GM12874 (cell line): Measurements from ENCODE around the gene TLK2.

Experiments
- TF ChIP-seq, protein P1 (sequence below): IDR thresholded peaks from 2 replicates; pipeline ENCODE4 v1.5.1; 2011; ENCODE audit warnings: low read depth, mild to moderate bottlenecking, control low read depth, low read length, moderate library complexity; ENCODE audit not compliant: insufficient read depth

TLK2 gene

DNA sequence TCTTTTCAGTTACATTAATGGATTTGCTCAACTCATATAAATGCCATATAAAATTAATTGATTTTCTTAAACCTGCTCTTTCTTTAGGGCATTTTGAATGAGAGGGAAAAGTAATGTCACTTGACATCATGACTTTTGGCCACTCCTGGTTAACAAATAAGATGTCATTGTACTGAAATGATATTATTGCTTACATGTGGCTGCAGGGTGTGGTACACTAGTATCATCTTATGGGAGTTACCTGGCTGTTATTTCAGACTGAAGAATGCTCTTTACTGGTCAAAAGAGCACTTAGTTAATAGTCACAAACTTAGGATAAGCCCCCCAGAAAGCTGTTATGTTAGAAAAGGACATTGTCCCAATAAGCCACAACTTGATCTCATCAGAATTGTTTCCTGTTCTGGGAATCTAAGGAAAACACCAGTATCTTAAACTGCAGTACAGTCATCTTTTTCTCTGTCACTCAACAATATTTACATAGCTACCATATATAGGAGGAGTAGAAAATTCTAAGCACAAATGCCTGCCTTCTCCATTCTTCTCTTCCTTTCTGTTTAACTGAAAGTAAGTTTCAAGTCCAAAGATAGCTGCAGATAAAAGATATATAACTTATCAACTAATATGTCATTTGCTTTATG, 95.0 kb downstream of the TLK2 start:
- TF ChIP-seq, protein P1, sequence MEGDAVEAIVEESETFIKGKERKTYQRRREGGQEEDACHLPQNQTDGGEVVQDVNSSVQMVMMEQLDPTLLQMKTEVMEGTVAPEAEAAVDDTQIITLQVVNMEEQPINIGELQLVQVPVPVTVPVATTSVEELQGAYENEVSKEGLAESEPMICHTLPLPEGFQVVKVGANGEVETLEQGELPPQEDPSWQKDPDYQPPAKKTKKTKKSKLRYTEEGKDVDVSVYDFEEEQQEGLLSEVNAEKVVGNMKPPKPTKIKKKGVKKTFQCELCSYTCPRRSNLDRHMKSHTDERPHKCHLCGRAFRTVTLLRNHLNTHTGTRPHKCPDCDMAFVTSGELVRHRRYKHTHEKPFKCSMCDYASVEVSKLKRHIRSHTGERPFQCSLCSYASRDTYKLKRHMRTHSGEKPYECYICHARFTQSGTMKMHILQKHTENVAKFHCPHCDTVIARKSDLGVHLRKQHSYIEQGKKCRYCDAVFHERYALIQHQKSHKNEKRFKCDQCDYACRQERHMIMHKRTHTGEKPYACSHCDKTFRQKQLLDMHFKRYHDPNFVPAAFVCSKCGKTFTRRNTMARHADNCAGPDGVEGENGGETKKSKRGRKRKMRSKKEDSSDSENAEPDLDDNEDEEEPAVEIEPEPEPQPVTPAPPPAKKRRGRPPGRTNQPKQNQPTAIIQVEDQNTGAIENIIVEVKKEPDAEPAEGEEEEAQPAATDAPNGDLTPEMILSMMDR: no peak

DNA sequence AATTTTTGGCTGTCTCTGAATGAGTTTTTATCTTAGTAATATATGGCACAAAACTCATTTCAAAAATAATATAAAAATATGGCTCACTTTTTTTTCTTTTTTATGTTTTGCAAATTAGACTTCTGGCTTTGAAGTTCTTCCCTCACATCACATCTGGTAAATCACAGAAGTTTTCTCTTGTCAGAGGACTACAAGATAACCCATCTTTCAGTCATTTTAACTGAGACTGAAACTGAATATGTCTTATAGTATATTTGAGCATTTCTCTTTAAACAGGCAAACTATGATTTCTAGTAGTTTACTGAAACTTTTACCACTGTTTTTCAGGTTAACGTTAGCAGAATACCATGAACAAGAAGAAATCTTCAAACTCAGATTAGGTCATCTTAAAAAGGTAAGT, 97.8 kb downstream of the TLK2 start:
- TF ChIP-seq, protein P1: no peak

DNA sequence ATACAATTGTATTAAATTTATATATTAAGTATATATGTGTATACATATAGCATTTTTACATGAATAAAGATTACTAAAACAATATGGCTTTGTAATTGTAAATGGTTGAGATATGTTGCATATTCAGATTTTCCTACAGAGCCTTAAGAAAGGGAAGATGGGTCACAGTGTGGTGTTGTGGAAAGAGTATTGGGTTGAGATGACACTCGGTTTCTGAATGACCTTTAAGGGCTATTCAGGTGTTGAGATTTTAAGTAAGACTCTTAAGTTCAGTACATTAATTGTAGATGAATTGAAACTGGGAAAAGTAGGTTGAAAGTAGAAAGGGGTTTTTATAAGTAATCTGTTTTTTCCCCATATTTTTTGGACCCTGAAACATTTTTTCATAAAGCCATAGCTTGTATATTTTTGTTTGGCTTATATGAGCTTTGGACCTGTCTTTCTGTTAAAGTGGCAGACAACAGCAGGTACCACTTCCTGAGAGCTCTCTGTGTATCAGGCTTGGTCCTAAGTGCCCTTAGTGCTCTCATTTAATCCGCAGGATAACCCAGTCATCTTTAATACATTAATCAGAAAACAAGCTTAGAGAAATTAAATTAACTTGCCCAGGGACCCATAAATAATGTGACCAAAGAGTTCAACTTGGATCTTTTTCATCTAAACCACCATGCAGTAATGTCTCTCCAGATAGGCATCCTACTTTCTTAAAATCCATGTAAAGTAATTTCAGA, 100.3 kb downstream of the TLK2 start:
- TF ChIP-seq, protein P1: no peak

DNA sequence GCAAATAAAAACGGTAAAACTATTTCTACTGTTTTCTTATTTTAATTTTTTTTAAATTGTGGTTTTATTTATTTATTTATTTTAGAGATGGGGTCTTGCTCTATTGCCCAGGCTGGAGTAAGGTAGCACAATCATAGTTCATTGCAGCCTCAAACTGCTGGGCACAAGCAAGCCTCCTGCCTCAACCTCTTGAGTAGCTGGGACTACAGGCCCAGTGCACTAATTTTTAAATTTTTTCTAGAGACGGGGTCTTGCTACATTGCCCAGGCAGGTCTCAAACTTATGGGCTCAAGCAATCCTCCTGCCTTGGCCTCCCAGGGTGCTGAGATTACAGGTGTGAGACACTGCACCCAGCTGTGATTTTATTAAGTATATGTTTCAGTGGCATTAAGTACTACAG, 102.3 kb downstream of the TLK2 start:
- TF ChIP-seq, protein P1: no peak

DNA sequence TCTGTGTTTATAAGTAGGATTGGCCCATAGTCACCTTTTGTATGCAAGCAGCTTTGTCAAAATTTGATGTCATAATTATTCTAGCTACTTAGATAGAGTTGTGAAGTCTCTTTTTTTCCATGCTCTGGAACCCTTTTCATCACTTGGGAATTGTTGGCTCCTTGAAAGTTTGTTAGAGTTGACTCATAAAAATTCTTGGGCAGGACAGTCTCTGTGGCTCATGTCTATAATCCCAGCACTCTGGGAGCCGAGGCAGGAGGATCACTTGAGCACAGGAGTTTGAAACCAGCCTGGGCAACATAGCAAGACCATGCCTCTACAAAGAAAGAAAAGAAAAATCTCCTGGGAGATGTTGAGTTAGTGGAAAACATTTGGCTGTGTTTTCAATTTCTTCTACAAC, 103.1 kb downstream of the TLK2 start:
- TF ChIP-seq, protein P1: no peak

DNA sequence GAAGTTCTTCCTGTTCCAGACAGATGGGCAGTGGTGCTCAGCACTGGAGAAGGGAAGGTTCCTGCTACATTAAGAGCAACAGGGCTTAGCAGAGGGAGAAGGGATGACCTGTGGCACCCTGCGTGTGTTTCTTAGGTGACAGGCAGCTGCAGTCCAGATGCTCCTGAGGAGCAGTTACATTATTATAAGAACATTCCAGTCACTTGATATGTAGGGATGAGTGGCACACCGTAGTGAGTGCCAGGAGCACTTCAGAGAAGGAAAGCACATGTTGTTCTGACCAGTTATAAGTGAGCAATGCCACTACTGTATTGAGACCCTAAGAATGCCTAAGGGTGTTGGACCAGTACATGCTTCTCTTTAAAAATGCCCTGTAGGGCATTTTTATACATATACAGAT, 108.9 kb downstream of the TLK2 start:
- TF ChIP-seq, protein P1: no peak

DNA sequence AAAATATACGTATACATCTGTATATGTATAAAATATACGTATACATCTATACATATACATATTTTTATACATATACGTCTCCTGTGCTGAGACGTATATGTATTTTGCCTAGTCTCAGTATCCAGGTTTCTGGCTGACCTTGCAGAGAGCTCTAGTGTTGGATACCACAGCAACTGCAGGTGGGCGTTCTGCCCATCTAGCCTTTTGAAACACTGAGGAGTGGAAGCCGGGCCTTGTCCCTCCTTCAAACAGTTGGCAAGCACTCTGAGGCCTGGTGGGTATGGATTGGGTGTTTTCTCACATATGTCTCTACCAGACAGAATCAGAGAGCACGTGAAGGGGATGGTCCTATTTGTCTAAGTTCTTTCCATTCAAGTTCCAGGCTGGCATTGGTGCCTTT, 109.5 kb downstream of the TLK2 start:
- TF ChIP-seq, protein P1: no peak
